ENCODE data around the gene PCDH15. TPM values are rescaled to one million over a fixed set of nuclear protein-coding genes. Genes with fewer than 3 reads are reported as not detected.

The PCDH15 gene
- polyA plus RNA-seq, 1 donor = 1.0 TPM

DNA sequence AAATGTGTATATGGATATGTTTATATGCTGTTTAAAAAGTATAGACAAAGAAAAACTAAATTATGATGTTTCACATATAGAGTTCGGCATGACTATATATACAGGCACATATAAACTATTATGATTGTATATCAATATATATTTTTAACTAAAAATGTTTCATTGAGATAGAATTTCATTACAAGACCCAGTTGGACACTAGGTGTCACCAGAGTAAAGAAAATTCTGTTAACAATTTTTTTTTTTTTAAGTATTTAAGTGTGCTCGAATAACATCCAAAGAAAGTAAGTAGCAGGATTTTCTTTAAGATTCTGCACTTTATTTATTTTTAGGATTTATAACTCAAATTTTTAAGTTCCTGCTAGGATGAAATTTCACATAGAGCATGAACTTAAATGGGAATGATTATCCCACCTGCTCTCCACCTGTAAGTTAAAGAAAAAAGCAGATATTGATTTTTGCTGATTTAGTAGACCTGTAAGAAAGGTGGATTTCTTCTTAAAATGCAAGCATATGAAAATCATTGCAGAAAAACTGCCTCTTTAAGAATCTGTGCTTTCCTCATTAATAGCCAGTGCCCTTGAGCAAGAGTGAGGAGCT, 961.5 kb downstream of the PCDH15 start:
- DNase-seq = peak; percentile 11

DNA sequence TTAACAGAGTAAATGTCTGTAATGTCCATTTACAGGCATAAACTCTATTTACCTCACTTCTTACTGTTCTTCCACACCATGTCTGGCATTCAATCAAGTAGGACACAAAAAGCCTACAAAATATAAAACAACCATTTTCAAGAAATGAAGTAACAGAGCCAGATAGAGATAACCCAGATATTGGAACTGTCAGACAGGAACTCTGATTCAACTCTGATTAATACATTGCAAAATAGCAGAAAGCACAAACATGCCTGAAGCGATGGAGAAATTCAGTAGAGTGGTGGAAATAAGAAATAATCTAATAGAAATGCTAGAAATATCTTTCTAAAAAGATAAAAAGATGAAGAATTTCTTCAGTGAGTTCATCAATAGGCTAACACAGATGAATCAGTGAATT, 964.4 kb downstream of the PCDH15 start:
- no peak for DNase-seq

DNA sequence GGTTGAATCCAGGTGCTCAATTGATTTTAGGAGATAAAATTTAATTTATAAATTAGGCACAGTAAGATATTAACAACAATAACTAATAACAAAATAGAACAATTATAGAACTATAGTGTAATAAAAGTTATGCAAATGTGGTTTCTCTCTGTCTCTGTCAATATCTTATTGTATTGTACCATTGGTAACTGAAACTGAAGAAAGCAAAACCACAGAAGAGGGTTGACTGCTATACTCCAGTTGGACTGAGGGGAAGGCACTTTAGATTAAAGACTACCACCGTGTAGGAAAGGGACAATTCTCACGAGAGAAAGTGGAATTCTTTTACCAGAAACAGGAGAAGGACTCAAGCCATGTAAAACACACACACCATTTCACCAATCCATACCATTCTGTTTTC, 967.1 kb downstream of the PCDH15 start:
- DNase-seq = no peak

DNA sequence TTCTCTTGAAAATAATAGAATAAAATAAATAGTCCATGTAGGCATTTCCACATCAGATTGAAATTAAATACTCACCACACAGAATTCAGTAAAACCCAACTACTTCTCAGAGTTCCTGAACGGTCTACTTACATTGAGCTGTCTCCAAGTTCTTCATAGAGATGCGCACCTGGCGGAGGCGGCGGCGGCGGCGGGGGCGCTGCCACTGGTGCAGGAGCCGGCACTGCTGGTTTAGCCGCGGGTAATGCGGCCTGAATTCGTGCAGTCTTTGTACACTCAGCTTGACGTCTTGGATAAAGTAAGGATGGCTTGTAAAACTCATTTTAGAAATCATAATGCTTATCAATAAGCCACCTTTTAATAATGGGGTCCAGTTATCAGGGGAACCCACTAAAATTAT, 973.8 kb downstream of the PCDH15 start:
- no peak for DNase-seq

DNA sequence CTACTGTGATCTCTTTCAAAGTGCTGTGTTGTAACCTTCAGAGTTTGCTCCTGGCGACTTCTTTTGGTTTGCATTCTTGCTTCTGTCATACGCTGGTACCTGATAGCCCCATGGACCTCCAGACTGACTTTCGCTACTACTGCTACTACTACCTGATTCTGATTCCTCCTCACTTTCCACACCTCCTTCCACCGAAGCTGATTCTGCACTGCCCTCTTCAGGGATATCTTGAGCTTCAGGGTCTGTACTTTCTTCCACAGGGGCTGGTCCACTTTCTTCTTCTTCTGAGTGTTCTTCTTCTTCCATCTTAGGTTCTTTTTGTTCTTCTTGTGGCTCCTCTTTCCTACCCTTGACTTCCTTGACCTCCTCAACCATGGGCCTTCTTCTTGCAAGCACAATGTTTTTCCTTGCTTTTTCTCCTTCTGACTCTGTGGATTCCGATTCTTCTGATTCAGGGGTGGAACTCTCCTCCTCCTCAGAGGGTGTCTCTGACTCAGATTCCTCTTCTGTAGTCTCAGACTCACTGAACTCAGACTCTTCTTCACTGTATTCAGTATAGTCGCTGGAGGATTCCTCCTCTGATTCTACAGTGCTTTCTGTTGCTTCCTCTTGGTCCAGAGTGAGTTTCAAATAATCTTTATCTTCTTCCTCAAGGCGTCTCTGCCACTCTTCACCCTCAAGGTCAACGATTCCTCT, 992.2 kb downstream of the PCDH15 start:
- DNase-seq = no peak

DNA sequence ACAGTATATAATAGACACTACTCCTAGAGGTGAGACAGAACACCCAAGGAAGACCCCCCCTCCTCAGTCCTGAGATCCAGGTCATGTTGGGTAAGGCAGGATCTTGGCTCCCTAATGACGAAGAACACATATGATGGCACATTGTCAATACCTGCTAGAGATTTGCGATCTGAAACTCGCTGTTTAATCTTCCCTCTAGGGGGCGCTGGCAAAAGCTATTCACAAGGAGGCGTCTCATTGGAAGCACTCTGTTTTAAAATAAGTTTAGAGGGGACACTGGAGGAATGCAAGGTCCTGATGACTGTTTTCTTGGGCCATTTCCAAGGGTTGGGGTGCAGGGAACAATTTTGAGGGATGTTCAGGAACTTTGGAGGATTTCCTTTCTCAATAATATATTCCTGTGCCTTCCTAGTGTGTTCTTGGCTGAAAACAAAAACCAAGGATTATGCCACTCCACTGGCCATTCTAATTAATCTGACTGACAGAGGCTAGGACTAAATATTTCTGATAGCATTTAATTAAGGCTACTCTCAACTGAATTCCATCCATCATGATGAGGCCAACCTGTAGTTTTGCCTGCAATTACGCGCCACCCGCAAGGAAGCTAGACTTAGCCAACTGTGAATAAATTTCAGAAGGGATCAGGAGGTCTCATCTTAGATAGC, 1014.7 kb downstream of the PCDH15 start:
- DNase-seq = no peak

DNA sequence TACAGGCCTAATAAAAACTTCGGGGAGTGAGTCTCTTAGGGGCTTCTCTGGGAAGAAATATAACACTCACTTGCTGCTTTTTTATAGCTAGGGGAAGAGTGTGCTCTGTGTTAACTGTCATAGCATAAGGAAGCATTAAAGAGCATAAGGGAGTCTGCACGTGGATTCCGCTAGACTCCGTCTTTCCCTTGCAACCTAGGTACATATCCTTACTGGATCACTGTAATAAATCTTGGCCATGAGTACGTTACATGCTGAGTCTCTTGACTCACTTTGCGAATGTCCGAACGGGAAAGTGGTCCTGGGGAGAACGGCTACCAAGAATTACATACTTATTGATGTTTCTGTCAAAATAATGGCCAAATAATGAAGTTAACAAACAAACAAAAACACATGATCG, 1029.3 kb downstream of the PCDH15 start:
- no peak for DNase-seq

DNA sequence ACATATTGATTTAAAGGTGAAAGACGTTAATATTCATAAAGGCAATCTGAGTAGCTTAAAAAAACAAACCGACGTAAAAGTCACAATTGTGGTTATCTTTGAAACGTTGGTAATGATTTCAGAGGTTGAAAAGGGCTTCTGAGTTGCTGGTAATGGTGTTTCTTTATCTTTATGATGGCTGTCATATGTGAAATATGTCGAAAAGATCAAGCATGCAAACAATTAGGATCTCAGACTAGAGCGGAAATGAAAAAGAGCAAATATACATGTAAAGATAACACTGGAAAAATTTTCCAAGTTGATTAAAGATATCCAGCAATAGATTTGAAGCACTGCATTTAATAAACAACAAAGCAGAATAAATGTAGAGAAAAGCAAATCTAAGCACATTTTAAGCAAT, 1030.1 kb downstream of the PCDH15 start:
- DNase-seq = no peak

DNA sequence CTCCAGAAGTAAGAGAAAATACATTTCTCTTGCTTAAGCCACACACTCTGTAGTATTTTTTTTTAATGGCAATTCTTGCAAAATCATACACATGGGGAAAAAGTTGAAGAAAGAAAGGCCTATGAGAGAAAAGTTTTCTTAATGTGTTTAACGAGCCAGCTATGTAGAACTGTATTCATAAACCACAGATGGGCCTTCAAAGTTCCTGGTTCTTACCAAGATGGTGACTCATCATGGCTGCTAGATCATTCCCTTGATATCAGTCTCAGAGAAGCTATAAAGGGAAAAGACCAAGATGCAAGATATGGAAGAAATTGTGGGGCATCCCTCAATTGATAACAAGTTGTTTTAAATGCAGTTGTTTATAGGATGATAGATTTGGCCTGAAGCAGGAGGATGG, 1035.7 kb downstream of the PCDH15 start:
- no peak for DNase-seq

DNA sequence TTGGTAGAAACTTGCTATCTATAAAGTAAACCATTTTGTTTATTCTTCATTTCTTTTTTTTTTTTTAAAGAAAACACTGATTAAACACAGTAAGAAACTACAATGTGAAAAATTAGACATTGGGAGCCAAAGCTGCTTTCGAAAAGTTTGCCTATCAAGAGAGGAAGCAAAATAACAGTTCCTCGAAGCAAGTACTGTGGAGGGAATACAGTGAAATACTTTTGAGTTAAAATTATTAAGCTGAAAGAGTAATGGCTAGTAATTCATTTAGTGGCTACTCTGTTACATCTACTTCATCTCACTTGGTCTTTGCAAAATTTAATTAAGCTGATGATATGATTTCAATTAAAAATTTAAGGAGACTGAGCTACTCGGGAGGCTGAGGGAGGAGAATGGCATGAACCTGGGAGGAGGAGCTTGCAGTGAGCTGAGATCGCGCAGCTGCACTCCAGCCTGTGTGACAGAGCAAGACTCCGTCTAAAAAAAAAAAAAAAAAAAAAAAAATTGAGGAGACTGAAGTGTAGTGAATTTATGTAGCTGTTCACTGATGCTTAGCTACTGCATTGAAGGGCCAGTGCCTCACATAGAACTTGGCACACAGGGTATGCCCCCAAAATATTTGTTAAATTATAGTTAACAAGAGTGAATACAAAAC, 1046.3 kb downstream of the PCDH15 start:
- DNase-seq = no peak

Measured in hindlimb muscle (tissue), 1 donor.